ENCODE measurements around the gene DDR2.

DDR2 gene

DNA sequence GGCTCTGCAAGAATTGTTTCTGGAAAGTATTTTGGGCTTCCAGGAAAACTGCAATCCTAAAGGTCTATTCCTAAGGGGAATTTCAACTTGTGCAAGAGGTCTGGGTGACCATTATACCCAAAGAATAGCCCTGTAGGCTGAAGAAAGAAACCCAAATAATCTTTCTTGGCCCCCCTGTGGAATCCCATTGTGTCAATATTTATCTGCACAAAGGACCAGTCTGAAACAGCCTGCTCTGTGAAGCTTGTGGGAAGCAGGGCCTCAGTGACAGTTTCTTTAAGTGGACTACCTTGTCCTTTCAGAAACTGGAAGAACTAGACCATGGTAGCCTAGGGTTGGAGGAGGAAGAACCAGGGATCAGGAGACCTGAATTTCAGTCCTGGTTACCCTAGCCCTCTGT lies 99.8 kb downstream of the DDR2 start:
- no peaks in the 10 kb centered on the region for H3K4me1 ChIP-seq (ENCODE audit: low read depth, poor library complexity, severe bottlenecking)
- H3K27ac ChIP-seq: no peak overlapping the region
- no peak overlapping the region for H2AFZ ChIP-seq (ENCODE audit: low read depth)
- H4K20me1 ChIP-seq (ENCODE audit: insufficient read depth): no peaks in the 10 kb centered on the region
- no peak overlapping the region for H3K4me3 ChIP-seq (IDR thresholded peaks at IDR 0.05; ENCODE audit: insufficient read depth, low read depth, low read length)
- no peak overlapping the region for H3K9ac ChIP-seq
- H3K27me3 ChIP-seq (ENCODE audit: insufficient read depth, low read depth): no peaks in the 10 kb centered on the region
- TF ChIP-seq CTCF (conservative IDR thresholded peaks at IDR 0.05; ENCODE audit: low read depth, low read length): no peak
- no peaks in the 10 kb centered on the region for H3K36me3 ChIP-seq (ENCODE audit: insufficient read depth)
- no peak overlapping the region for H3K4me2 ChIP-seq
- H3K79me2 ChIP-seq (ENCODE audit: insufficient read depth, low read depth): no peaks in the 10 kb centered on the region

DNA sequence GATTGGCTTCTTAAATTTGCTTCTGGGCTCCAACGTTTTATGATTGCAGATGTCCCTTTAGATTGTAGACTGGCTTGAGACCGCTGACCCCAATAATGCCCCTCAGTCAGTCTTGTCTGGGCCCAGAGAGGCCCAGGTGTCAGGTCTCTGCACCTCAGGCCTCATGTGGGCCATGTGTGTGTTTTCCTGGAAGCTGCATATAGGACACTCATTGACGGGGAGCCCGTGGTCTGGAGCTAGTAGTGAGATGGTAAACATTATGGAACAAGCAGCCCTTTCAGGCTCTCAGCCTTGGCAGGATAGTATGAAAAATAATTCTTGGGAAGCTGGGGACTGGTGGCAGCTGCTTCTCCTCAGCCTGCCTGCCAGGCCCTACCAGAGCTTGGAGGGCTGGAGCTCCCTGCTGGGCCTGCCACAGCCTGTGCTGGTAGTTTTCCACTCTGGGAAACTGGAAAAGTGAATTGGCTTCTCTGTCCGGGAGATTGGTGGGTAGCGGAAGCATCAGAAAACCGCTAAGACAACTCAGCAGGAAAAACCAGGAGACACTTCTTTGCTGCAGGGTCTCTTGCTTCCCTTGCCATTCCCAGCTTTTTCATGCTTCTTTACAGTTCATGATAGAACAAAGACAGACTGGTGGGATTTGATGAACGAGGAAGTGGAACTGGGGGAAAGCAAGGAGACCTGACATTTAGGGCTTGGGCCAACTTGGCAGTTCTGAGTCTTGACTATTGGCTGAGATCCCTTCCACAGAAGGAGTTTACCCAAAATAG lies 100.5 kb downstream of the DDR2 start:
- Histone ChIP-seq H3K27me3 (ENCODE audit: insufficient read depth, low read depth) (no peaks in the 10 kb centered on the region), H3K27ac (no peak overlapping the region), H3K4me1 (ENCODE audit: low read depth, poor library complexity, severe bottlenecking) (no peaks in the 10 kb centered on the region), H3K79me2 (ENCODE audit: insufficient read depth, low read depth) (no peaks in the 10 kb centered on the region), H3K4me3 (IDR thresholded peaks at IDR 0.05; ENCODE audit: insufficient read depth, low read depth, low read length) (no peak overlapping the region), H4K20me1 (ENCODE audit: insufficient read depth) (no peaks in the 10 kb centered on the region), H3K36me3 (ENCODE audit: insufficient read depth) (no peaks in the 10 kb centered on the region), H3K4me2 (no peak overlapping the region), H3K9ac (no peak overlapping the region), H2AFZ (ENCODE audit: low read depth) (no peak overlapping the region)
- TF ChIP-seq CTCF (conservative IDR thresholded peaks at IDR 0.05; ENCODE audit: low read depth, low read length): no peak

DNA sequence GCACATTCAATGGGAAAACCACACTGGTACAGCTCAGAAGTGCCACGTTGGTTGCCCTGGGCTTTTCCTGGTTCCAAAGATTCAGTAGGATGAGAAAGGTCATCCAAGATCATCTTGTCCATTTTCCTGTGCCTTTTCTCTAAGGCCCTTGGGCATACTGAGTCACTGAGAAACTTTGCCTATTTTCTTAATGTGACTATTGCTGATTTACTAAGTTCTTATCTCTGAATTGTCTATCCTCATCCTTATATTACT lies 101.0 kb downstream of the DDR2 start:
- no peaks in the 10 kb centered on the region for H3K4me1 ChIP-seq (ENCODE audit: low read depth, poor library complexity, severe bottlenecking)
- H3K4me3 ChIP-seq (IDR thresholded peaks at IDR 0.05; ENCODE audit: insufficient read depth, low read depth, low read length): no peak overlapping the region
- no peak overlapping the region for H3K4me2 ChIP-seq
- no peaks in the 10 kb centered on the region for H3K36me3 ChIP-seq (ENCODE audit: insufficient read depth)
- no peak overlapping the region for H2AFZ ChIP-seq (ENCODE audit: low read depth)
- H3K27me3 ChIP-seq (ENCODE audit: insufficient read depth, low read depth): no peaks in the 10 kb centered on the region
- no peaks in the 10 kb centered on the region for H4K20me1 ChIP-seq (ENCODE audit: insufficient read depth)
- no peaks in the 10 kb centered on the region for H3K79me2 ChIP-seq (ENCODE audit: insufficient read depth, low read depth)
- TF ChIP-seq CTCF (conservative IDR thresholded peaks at IDR 0.05; ENCODE audit: low read depth, low read length): no peak
- H3K27ac ChIP-seq: no peak overlapping the region
- no peak overlapping the region for H3K9ac ChIP-seq

DNA sequence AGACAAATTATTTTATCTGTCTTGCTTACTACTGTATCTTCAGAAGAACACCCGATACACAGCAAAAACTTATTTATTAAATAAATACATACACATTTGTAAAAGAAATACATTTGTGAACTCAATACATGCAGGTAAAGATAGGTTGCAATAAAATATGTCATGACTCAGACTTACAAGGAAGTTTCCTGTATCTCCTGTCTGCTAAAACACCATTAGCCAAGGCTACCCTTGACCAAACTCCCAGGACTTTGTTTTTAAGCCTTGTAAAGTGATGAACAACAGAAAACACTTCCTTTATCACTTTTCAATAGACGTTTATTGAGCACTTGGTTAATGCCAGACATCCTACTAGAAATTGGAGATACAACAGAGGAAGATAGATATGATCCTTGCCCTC lies 101.8 kb downstream of the DDR2 start:
- no peak for TF ChIP-seq CTCF (conservative IDR thresholded peaks at IDR 0.05; ENCODE audit: low read depth, low read length)
- no peaks in the 10 kb centered on the region for H3K79me2 ChIP-seq (ENCODE audit: insufficient read depth, low read depth)

More for the DNA sequence above, 101.8 kb downstream of the DDR2 start:
- H3K27me3 ChIP-seq (ENCODE audit: insufficient read depth, low read depth): no peaks in the 10 kb centered on the region
- no peaks in the 10 kb centered on the region for H3K4me1 ChIP-seq (ENCODE audit: low read depth, poor library complexity, severe bottlenecking)
- H3K9ac ChIP-seq: no peak overlapping the region
- H3K36me3 ChIP-seq (ENCODE audit: insufficient read depth): no peaks in the 10 kb centered on the region
- no peaks in the 10 kb centered on the region for H4K20me1 ChIP-seq (ENCODE audit: insufficient read depth)
- no peak overlapping the region for H3K27ac ChIP-seq
- no peak overlapping the region for H2AFZ ChIP-seq (ENCODE audit: low read depth)
- no peak overlapping the region for H3K4me3 ChIP-seq (IDR thresholded peaks at IDR 0.05; ENCODE audit: insufficient read depth, low read depth, low read length)
- no peak overlapping the region for H3K4me2 ChIP-seq

Data from KMS-11 (cell line).